GM12878 (cell line): Measurements from ENCODE around the gene ANKRD24.

Experiments used
- JUND ChIP-seq: IDR thresholded peaks from 2 replicates; pipeline ENCODE4 v1.6.1; 2012; ENCODE audit warnings: low read depth, mild to moderate bottlenecking, low read length, improper control_type of control experiment, moderate library complexity
- SPI1 ChIP-seq: IDR thresholded peaks from 2 replicates; pipeline ENCODE4 v1.6.1; 2011; ENCODE audit warnings: low read depth, mild to moderate bottlenecking, low read length, moderate library complexity, borderline replicate concordance; ENCODE audit not compliant: insufficient read depth
- TAF1 ChIP-seq: IDR thresholded peaks from 2 replicates; pipeline ENCODE4 v1.6.1; 2011; ENCODE audit warnings: mild to moderate bottlenecking, low read depth, low read length, borderline replicate concordance
- TF ChIP-seq, protein P1 (sequence below), 3 experiments: IDR thresholded peaks in 2 of 3; conservative IDR thresholded peaks in 1 of 3; 2 replicates each; pipeline ENCODE4 v1.5.1; 2011; ENCODE audit warnings: low read depth in 3 of 3, low read length in 3 of 3, mild to moderate bottlenecking in 3 of 3, control low read depth in 2 of 3, moderate library complexity in 2 of 3, inconsistent platforms in 1 of 3, mixed read lengths in 1 of 3; ENCODE audit not compliant: control insufficient read depth in 2 of 3, insufficient read depth in 1 of 3; ENCODE audit errors: extremely low read depth in 1 of 3
- TF ChIP-seq, protein P2 (sequence below): IDR thresholded peaks from 2 replicates; pipeline ENCODE4 v1.6.1; 2012; ENCODE audit warnings: low read depth, low read length, improper control_type of control experiment

DNA sequence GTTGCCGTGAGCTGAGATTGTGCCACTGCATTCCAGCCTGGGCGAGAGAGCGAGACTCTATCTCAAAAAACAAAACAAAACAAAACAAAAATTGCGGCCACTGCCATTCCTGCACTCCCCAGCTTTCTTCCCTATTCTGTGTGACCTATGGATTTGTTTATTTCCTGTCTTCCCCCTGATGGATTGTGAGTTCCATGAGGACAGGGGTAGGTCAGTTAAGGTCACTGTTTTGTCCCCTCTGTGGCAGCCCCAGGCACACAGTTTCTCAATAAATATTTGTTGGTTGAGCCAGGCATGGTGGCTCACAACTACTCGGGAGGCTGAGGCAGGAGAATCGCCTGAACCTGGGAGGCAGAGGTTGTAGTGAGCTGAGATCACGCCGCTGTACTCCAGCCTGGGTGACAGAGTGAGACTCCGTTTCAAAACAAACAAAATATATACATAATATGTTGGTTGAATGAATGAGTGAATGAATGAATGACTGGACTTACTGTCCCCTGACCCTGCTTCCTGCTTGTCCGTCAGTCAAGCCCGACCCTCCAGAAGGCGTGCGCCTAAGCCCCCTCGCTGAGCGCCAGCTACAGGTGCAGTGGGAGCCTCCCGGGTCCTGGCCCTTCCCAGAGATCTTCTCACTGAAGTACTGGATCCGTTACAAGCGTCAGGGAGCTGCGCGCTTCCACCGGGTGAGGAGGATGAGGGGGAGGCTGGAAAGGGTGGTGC, 51.8 kb downstream of the ANKRD24 start:
- TF ChIP-seq, protein P1, sequence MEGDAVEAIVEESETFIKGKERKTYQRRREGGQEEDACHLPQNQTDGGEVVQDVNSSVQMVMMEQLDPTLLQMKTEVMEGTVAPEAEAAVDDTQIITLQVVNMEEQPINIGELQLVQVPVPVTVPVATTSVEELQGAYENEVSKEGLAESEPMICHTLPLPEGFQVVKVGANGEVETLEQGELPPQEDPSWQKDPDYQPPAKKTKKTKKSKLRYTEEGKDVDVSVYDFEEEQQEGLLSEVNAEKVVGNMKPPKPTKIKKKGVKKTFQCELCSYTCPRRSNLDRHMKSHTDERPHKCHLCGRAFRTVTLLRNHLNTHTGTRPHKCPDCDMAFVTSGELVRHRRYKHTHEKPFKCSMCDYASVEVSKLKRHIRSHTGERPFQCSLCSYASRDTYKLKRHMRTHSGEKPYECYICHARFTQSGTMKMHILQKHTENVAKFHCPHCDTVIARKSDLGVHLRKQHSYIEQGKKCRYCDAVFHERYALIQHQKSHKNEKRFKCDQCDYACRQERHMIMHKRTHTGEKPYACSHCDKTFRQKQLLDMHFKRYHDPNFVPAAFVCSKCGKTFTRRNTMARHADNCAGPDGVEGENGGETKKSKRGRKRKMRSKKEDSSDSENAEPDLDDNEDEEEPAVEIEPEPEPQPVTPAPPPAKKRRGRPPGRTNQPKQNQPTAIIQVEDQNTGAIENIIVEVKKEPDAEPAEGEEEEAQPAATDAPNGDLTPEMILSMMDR (IDR thresholded peaks at IDR 0.05 in 2 of 3, conservative IDR thresholded peaks at IDR 0.05 in 1 of 3; ENCODE audit: control insufficient read depth in 2 of 3, extremely low read depth in 1 of 3, insufficient read depth in 1 of 3, low read depth in 3 of 3, low read length in 3 of 3), result no peak
- no peak for TF ChIP-seq TAF1
- TF ChIP-seq, protein P2, sequence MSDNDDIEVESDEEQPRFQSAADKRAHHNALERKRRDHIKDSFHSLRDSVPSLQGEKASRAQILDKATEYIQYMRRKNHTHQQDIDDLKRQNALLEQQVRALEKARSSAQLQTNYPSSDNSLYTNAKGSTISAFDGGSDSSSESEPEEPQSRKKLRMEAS, result no peak
- TF ChIP-seq SPI1, result no peak
- no peak for TF ChIP-seq JUND
